Measurements from ENCODE around the gene HSPD1. TPM values are rescaled to one million over a fixed set of nuclear protein-coding genes. Genes with fewer than 3 reads are reported as not detected.

HSPD1 gene
- 208 TPM for total RNA-seq

GRCh38 chr2:197499594-197500502 is at the start of gene HSPD1, which contains the start of gene HSPE1:
Gene HSPD1, minus strand, starts transcription at chr2:197499840. Its CDS starts 992 bp downstream, at chr2:197498848.
Gene HSPE1, plus strand, starts transcription at chr2:197500379. Its CDS starts 58 bp downstream, at chr2:197500437.

GRCh38 chr2:197515739-197516392 is 16.2 kb upstream of the HSPD1 start, which contains the start of gene MOB4:
Gene MOB4, plus strand, starts transcription at chr2:197516066. Its CDS starts 21 bp downstream, at chr2:197516087.

GRCh38 chr2:197453123-197453913 is 46.3 kb downstream of the HSPD1 start, which contains the start of gene COQ10B:
Gene COQ10B, plus strand, starts transcription at chr2:197453552. Its CDS starts 9 bp downstream, at chr2:197453561.

Small RNA genes lying within 50 kb of the gene (small RNA-seq; reads per million reads assigned to genes)
- not detected for gene AC020550.1 (ENCODE audit: low replicate concordance)
- gene RNU6-1029P (ENCODE audit: low replicate concordance) = not detected

Other genes starting within 250 kb of the HSPD1 start
- 226 TPM for gene ANKRD44, start 189.1 kb downstream of the HSPD1 start, total RNA-seq
- gene SF3B1, start 64.8 kb downstream of the HSPD1 start, total RNA-seq = 428 TPM
- gene COQ10B, start 46.3 kb downstream of the HSPD1 start, total RNA-seq = 19.1 TPM
- gene HSPE1, start 539 bp upstream of the HSPD1 start, total RNA-seq = 53.5 TPM
- gene MOB4, start 16.2 kb upstream of the HSPD1 start, total RNA-seq = 70.7 TPM
- 26.0 TPM for gene RFTN2, start 175.7 kb upstream of the HSPD1 start, total RNA-seq
- 14.1 TPM for gene MARS2, start 205.5 kb upstream of the HSPD1 start, total RNA-seq